Brain microvascular endothelial cell (primary cell): ENCODE results near the gene SLC6A20.

Experiments used
- DNase-seq: peaks from one replicate; pipeline ENCODE4 v3.0.0-alpha.2; 2020
- H3K27ac ChIP-seq: fragments of 250-450 bp; sonication (Bioruptor Pico); 2 replicates; pipeline ENCODE4 v1.5.1; 2020; ENCODE audit warnings: mild to moderate bottlenecking, moderate library complexity
- H3K27me3 ChIP-seq: fragments of 250-450 bp; sonication (Bioruptor Pico); replicated peaks from 2 replicates; pipeline ENCODE4 v1.5.1; 2020; ENCODE audit warnings: mild to moderate bottlenecking
- H3K36me3 ChIP-seq: fragments of 250-450 bp; sonication (Bioruptor Pico); replicated peaks from 2 replicates; pipeline ENCODE4 v1.5.1; 2020; ENCODE audit warnings: mild to moderate bottlenecking
- H3K4me3 ChIP-seq: 2 replicates; pipeline ENCODE4 v1.5.1; 2011; ENCODE audit warnings: low read depth, mild to moderate bottlenecking, control low read depth, low read length, moderate library complexity
- CTCF ChIP-seq: IDR thresholded peaks from 2 replicates; pipeline ENCODE4 v1.5.1; 2011; ENCODE audit warnings: low read depth, mild to moderate bottlenecking, moderate library complexity, low read length, control low read depth, inconsistent platforms; ENCODE audit errors: missing control alignments
- in situ Hi-C: cut with HindIII; loops from 2 replicates; pipeline ENCODE4 v1.10.0; 2017; ENCODE audit warnings: low sequenced_read_pairs, low pct_ligation_motif_present

The SLC6A20 gene

DNA sequence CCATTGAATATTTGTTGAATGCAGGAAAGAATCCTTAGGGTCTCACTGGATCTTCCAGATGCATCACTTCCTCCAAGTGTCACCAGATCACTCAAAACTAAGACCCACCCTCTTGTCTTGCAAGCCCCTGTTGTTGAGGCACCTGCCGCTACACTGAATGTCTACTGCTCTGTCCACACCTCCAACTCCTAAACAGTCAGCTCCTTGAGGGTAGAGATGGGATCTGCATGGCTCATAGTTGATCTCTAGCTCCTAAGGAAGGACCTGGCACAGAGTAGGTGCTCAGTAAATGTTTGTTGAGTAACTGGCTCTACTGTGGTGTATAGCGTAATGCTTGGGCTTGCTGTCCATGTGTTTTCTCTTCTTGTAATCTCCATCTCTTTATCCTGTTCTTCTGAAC is 8.8 kb downstream of the SLC6A20 start:
- H3K36me3 ChIP-seq: no peaks in the 10 kb centered on the region
- DNase-seq: no peak
- H3K27ac ChIP-seq: no peak overlapping the region
- no peak for TF ChIP-seq CTCF
- no peak overlapping the region for H3K4me3 ChIP-seq
- in situ Hi-C loops: no loop called here
- H3K27me3 ChIP-seq: no peaks in the 10 kb centered on the region

- TF ChIP-seq CTCF: no peak
- H3K36me3 ChIP-seq: no peaks in the 10 kb centered on the region
- no peak overlapping the region for H3K4me3 ChIP-seq
- DNase-seq: no peak
- no peak overlapping the region for H3K27ac ChIP-seq
- in situ Hi-C loops: no loop called here
- H3K27me3 ChIP-seq: no peaks in the 10 kb centered on the region
Observed at GRCh38 chr3:45786801-45787495, 9.4 kb downstream of the SLC6A20 start.

DNA sequence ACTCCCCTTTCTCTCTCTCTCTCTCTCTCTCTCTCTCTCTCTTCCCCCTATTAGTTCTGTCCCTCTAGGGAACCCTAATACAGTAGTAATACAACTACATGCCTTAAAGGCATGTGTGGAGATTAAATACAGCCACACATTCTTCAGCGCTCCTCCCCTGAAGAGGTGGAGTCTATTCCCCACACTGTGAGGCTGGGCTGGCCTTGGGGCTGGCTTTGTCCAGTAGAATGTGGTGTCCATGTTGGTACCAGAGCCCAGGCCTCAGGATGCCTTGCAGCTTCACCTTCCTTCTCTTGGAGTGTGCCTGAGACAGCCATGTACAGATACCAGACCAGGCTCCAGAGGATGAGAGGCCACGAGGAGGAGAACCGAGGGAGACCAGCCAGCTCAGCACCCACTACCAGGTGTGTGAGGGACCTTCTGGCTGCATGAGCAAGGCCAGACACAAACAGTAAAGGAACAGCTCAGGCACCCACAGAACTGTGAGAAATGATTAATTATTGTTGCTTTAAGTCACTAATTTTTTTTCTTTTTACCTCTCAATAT is 10.7 kb downstream of the SLC6A20 start:
- Histone ChIP-seq H3K36me3 (no peaks in the 10 kb centered on the region), H3K27ac (no peak overlapping the region), H3K4me3 (no peak overlapping the region), H3K27me3 (no peaks in the 10 kb centered on the region)
- no peak for DNase-seq
- TF ChIP-seq CTCF: no peak
- in situ Hi-C loops: no loop called here

DNA sequence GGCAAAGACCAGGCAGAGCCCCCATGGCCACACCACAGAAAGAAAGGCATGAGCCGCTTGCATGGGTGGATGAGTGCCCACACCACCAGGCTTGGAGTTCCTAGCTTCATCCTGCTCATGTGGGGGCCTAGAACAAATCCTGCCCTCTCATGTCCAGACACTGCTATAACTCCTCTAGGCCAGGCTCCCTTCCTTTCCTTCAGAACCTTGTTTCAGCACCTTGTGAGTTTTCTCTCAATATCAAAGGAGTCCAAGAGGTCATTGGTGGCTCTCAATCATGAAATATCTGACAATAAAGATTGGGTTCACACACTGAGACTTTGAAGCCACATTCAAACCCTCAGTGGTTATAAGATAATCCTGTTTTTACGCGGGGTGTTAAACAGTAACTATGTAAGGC is 12.7 kb downstream of the SLC6A20 start:
- Histone ChIP-seq H3K27me3 (peaks cover 3% of the 10 kb centered on the region), H3K36me3 (no peaks in the 10 kb centered on the region), H3K27ac (no peak overlapping the region), H3K4me3 (no peak overlapping the region)
- in situ Hi-C loops: no loop called here
- no peak for DNase-seq
- TF ChIP-seq CTCF: peak; percentile 27

- in situ Hi-C loops: no loop called here
- TF ChIP-seq CTCF: no peak
- Histone ChIP-seq H3K27me3 (peaks cover 3% of the 10 kb centered on the region), H3K27ac (no peak overlapping the region), H3K36me3 (no peaks in the 10 kb centered on the region), H3K4me3 (no peak overlapping the region)
- DNase-seq: no peak
Observed at GRCh38 chr3:45782381-45782780, 14.0 kb downstream of the SLC6A20 start.

- Histone ChIP-seq H3K27me3 (peaks cover 3% of the 10 kb centered on the region), H3K27ac (no peak overlapping the region), H3K4me3 (no peak overlapping the region), H3K36me3 (no peaks in the 10 kb centered on the region)
- DNase-seq: no peak
- in situ Hi-C loops: no loop called here
- no peak for TF ChIP-seq CTCF
Observed at GRCh38 chr3:45781841-45782240, 14.5 kb downstream of the SLC6A20 start.
